GM19239 (cell line): ENCODE data around the gene RBM7.

Source experiments
- DNase-seq: peaks from one replicate; pipeline ENCODE4 v3.0.0; 2011; ENCODE audit warnings: low spot score; ENCODE audit not compliant: insufficient read length
- FAIRE-seq: peaks from 2 replicates; lab custom pipeline; 2011; peaks lifted over from hg19 to GRCh38; lab: Jason Lieb, UNC

Gene RBM7

DNA sequence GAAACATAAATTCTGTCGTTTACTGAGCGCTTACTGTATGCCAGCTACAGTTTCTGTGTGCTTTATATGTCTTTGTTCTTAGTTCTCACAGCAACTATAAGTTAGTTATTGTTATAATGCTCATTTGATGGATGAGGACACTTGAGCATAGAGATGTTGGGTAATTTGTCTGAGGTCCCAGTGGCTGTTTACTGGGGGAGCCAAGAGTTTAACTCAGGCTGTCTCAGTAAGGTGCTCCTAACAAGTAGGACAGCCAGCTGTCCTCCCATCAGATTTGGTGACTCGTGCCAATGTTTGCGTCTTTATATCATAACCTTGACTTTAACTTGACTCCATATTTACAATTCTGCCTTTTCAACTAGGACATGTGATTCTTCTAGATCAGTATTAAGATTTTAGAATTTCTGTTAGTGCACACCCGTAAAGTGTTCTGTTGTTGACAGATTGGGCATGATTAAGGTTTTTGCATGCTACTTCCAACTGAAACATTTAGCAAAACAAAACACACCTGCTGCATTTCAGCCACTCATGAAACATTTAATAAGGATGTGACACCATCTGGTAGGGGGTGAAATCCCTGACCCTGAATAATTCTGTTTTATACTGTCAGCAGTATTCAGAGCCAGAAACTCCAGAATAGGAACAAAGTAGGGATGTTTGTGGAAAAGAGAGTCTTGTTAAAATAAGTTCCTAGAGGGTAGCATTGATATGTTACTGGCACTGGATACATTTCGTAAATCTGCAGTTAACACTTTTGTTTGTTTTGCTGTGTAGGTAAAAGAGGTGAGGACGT, 40.7 kb downstream of the RBM7 start:
- DNase-seq (no peak), FAIRE-seq (no peak)

DNA sequence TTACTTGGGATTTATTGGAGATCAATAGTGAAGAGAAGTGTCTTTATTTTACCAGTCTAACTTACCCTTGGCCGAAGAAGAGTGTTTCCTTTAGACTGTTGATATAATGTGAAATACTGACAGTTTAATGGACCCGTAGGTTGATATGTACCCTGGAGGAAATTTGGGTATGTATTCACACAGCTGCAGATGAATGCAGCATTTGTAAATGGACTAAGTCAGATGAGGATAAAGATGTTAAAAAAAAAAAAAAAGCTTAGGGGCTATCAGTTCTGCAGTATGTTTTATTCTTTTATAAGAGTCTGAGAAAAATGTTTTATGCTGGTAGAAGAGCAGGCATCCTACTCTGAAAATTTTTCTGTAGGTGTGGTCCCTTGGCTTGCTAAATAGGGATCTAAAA, 41.5 kb downstream of the RBM7 start:
- FAIRE-seq (no peak), DNase-seq (no peak)

DNA sequence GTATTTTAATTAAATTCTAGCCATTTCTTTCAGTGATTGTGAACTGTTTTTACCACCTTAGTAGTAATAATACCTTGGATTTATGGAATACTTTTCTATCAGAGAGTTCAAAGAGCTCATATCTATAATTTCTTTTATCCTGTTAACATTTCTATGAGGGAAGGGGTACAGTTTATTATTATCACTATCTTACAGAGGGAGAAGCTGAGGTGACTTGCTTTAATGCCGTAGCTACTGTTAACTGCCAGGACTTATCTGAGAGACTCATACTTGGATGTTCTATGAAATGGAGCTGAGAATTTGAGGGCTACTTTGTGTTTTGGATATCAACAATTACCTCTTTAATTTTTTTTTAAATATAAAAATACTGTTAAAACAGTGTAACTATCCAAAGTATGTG, 42.1 kb downstream of the RBM7 start:
- FAIRE-seq: no peak
- DNase-seq: no peak

DNA sequence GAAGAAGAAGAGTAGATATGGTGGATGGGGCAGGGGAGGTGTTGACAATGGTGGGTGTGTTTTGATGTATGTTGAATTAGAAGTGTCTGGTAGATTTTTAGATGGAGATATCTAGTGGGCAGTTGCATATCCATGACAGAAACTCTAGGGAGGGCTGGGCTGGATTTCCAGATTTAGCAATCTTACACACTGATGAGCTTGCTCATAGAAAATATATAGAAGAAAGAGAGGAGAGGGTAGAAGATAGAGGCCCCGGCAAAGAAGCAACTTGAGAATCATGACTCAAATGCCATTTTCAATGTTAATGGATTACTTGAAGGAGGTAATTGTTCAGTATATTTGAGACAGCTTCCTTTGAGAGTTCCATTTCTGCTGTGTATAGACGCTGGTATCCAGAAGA, 47.0 kb downstream of the RBM7 start:
- DNase-seq (no peak), FAIRE-seq (no peak)

DNA sequence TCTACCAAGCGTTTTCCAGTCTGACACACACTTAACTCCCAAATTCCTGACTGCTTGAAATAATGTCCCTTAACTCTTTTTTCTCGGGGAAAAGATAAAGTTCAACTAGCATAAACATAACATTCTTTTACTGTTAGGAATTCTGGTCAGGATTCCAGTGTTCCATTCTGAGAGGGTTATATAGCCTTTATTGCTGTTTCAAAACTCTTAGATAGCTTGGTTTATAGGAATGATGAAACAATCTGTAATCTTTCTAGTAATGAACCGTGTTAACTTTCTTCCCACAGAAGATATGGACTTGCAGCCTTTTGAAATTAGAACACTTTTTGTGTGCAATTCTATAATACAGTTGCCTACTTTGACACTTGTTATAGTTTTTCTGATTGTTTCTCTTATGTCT, 47.4 kb downstream of the RBM7 start:
- DNase-seq (no peak), FAIRE-seq (no peak)

DNA sequence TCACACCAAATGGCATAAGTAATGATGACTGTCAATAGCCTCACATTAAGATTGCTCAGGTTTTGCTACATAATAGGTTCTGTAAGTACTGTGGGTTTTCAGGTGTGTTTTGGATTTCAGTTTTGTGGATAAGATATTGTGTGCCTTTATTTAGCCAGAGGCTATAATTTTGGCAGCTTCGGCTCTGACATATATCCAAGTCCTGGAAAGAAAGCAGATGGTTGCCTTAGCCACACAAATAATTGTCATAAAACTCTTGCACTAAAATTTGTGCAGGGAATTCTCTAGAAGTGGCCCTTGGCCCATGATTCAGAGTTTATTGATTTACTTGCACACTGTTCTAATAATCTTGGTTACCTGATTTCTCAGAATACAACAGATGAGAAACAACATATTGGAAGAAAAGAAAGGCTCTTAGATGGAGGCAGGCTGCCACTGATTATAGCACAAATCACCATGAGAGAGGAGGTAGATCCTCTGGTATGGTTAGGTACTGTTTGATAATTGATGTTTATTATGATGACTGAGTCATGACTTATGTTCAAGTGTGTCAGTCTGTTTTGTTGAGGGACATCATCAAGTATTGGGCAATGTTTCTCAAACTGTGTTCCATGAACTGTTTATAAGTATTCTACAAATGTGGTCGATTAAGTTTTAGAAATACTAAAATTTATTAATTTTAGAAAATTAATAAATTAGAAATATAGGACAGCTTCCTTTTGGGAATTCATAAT, 48.5 kb downstream of the RBM7 start:
- no peak for FAIRE-seq
- no peak for DNase-seq

DNA sequence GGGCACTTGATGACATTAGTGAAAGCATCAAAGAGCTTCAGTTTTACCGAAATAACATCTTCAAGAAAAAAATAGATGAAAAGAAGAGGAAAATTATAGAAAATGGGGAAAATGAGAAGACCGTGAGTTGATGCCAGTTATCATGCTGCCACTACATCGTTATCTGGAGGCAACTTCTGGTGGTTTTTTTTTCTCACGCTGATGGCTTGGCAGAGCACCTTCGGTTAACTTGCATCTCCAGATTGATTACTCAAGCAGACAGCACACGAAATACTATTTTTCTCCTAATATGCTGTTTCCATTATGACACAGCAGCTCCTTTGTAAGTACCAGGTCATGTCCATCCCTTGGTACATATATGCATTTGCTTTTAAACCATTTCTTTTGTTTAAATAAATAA, 49.4 kb downstream of the RBM7 start:
- FAIRE-seq: no peak
- no peak for DNase-seq

DNA sequence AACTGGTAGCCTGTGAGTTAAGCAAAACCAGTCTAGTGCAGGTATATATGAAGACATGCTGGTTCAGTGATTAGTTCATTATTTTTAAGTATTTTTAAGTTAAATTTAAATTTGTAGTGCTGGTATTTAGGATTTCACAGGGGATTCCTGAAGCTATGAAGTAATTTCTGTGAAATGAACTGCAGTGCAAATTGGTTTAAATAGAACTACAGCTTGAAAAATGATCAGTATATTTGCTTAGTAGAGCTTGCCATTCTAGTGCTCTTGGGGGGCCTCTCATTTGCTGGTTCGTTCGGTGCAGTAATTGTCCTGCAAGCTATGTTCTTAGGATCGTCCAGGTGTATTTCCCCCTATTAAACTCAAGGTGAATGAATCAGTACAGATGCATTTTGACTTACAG, 51.9 kb downstream of the RBM7 start:
- no peak for FAIRE-seq
- DNase-seq: no peak
